Anterior cingulate cortex (tissue), 58 donors: ENCODE measurements around the gene PDAP1.

Experiments used
- DNase-seq, 58 donors: peaks; one replicate each; lab custom pipeline; 2025; lab: John Stamatoyannopoulos, UW

Gene PDAP1

GRCh38 chr7:99428972-99429566 is 20.7 kb upstream of the PDAP1 start:
- no peak for DNase-seq

DNA sequence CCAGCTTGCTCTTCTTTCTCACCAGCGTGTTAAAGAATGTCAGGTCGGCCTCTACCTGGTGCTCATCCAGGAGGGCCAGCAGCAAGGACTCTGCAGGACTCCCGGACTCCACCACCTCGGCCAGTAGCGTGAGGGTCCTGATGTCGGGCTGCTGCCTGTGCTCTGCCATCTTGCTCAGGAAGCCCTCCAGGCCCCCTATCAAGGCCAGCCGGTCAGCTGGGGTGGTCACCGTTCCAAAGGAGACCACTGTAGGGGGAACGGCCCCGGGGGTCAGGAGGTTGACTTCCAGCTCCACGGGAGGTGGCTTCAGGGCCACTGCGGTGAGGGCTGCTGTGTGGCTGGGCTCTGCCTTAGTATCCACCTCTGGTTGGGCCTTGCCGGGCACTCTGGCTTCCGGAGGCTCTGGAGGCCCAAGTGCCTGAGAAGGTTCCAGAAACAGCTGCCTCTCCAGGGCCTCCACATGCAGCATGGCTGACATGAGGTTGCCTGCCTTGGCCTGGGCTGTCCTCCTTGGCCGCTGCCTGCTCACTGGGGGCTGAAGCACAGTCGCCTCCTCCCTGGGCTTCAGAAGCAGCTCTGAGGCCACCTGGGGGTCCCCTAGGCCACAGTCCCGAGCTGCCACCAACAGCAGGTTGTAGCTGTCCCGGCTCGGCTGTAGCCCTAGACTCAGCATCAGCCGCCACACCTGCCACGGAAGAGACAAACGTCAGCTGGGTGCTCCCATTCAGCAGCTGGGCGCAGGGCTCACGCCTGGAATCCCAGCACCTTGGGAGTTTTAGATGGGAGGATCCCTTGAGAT is 16.7 kb upstream of the PDAP1 start:
- no peak for DNase-seq

- no peak for DNase-seq
Observed at GRCh38 chr7:99422625-99423024, 14.2 kb upstream of the PDAP1 start.

- DNase-seq: no peak
Observed at GRCh38 chr7:99422186-99422585, 13.8 kb upstream of the PDAP1 start.

DNA sequence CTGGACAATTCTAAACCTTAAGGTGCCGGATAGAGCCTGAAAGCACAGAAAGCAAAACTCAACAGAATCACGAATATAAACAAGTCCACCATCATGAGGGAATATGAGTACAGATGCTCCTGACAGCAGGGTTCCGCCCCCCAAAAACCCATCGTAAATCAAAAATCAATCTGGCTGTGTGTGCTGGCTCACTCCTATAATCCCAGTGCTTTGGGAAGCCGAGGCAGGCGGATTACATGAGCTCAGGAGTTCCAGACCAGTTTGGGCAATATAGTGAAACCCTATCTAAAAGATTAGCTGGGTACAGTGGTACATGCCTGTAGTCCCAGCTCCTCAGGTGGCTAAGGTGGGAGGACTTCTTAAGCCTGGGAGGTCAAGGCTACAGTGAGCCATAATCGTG is 12.6 kb upstream of the PDAP1 start:
- DNase-seq: no peak

- no peak for DNase-seq
Observed at GRCh38 chr7:99420213-99420612, 11.8 kb upstream of the PDAP1 start.

GRCh38 chr7:99419323-99420021 is 11.1 kb upstream of the PDAP1 start:
- no peak for DNase-seq

- DNase-seq: no peak
Observed at GRCh38 chr7:99418260-99418659, 9.9 kb upstream of the PDAP1 start.

DNA sequence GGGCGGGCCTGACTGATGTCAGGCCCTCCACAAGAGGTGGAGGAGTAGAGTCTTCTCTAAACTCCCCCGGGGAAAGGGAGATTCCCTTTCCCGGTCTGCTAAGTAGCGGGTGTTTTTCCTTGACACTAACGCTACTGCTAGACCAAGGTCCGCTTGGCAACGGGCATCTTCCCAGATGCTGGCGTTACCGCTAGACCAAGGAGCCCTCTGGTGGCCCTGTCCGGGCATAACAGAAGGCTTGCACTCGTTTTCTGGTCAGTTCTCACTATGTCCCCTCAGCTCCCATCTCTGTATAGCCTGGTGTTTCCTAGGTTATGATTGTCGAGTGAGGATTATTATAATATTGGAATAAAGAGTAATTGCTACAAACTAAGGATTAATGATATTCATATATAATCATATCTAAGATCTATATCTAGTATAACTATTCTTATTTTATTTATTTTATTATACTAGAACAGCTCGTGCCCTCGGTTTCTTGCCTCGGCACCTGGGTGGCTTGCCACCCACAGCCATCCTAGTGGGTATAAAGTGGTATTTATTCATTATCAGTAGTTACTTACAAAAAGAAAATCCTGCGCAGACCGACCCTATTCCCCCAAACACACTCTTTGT is 7.2 kb upstream of the PDAP1 start:
- DNase-seq: peak in 36 of 58 donors; percentile 3 to 74 (median 37)

GRCh38 chr7:99410635-99411034 is 2.2 kb upstream of the PDAP1 start:
- no peak for DNase-seq

DNA sequence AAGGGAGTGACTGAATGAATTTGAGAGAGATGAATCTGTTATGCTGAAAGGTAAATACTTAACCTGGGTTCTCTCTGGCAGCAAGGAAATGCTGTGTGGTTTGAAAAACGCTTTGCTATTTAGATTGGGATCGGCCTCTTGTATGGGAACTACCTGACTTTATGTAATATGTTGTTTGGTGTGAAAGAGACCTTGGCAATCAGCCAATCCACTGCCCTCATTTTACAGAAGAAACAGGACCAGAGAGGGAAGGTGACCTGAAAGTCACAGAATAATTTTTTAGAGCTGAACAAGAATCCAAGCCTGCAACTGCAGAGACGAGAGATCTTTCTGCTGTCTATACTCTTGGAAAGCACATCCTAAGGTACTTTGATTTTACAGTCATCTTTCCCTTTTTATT is 1.4 kb upstream of the PDAP1 start:
- DNase-seq: no peak

GRCh38 chr7:99409192-99409572 is 785 bp upstream of the PDAP1 start:
- DNase-seq: peak in 2 of 58 donors; percentile 31 to 48

DNA sequence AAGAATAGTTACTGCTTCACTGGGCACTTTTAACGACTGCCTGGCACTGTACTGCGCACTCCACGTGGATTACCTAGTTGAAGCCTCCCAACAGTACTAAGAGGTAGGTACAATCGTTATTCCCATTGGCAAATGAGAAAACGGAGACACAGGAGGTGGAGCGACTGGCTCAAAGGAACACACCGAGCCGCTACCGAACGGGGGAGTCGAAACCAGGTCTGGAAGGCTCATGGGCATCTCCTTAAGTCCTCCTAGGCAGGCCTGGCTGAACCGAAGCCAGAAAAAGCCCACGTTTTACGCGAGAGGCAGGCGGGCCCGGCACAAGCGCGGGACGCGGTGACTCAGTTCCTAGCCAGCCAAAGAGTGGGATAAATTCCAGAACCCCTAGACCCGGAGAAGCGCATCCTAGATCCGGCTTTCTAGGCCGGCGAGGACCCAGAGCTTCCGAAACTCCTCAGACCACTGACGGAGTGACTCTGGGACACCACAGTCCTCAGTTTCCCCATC is 472 bp downstream of the PDAP1 start:
- peak in 33 of 58 donors; percentile 8 to 66 (median 41) for DNase-seq

DNA sequence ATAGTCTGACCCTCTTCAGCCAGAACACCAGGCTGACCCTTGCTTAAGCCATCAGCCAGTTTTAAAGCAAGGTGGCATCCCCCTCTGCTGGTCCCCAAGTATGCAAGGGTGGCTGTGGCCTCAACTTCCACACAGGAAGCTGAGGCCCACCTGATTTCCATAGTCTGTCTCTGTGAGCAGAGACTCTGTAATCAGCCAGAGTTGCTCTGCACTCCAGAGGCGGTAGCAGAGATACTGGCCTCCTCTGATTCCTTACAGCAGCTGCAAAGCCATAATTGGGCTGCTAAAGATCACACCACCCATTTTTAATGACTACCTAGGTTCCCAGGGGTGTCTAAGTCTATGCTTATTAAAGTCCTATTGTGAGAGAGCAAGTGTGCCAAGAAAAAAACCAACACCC is 1.8 kb downstream of the PDAP1 start:
- no peak for DNase-seq

GRCh38 chr7:99404977-99405320 is 3.4 kb downstream of the PDAP1 start:
- no peak for DNase-seq

- no peak for DNase-seq
Observed at GRCh38 chr7:99404235-99404976, 4.0 kb downstream of the PDAP1 start.

GRCh38 chr7:99403764-99404163 is 4.6 kb downstream of the PDAP1 start:
- DNase-seq: no peak

DNA sequence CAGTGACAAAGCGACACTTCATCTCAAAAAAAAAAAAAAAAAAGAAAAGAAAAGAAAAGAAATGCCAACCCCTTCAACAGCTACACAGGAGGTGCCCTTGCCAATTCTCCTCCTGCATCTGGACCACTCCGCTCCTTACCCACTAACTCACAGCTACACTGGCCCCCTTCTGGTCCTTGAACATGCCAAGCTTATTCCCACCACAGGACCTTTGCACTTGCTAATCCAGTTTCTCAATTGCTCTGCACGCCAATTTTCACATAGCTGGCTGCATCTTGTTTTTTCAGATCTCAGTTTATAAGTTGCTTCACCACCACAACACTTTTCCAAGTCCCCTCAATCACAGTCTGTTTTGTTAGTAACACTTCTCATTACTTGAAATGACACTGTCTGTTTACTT is 5.5 kb downstream of the PDAP1 start:
- no peak for DNase-seq

DNA sequence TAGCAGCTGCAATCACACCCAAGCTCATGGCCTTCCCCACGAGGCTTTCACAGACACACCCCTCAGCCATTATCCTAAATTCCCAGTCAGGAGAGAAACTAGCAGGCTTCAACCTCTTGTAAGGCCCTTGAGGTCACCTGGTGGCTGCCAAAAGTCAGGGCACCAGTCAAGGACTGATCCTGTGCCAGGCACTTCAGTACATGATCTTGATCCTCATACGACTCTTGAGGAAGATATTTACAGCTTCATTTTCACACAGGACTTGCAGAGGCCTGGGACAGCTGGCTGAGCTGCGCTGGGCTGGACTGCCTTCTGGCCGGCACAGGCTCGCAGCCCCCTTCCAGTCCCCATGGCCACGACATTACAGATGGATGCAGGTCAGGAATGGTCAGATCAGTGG is 8.8 kb downstream of the PDAP1 start:
- DNase-seq: no peak

DNA sequence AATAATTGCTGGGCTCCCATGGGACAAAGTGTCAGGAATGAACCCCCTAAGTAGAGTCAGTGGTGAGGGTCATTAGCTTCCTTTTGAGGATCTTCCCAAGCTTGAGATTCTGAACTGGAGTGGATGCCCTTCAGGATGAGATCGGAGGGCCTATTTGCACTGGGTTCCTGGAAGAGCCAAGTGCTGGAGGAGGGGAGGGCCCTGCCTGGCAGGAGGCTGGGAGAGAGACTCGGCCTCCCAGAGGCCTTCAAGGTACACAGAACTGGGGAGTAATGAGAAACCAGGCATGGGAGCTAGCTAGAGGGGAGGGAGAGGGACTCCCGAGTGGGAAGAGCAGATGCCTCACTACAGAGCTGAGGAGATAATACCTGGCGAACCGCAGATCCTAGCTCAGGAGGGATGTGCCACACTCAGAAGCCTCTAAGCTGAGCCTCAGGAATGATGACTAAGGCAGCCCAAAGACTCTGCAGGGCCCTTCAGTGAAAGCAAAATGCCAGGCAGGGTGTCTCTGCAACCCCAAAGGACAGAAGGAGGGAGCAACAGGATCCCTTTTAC is 9.4 kb downstream of the PDAP1 start:
- no peak for DNase-seq
